GM18909 (cell line): Measurements from ENCODE around the gene GREM2.

Experiments used
- ATAC-seq: cut with Tn5 transposase; IDR thresholded peaks from one replicate; pipeline ENCODE4 v1.9.1; 2021; ENCODE audit warnings: mild to moderate bottlenecking; ENCODE audit not compliant: unreplicated experiment, poor library complexity

Gene GREM2

DNA sequence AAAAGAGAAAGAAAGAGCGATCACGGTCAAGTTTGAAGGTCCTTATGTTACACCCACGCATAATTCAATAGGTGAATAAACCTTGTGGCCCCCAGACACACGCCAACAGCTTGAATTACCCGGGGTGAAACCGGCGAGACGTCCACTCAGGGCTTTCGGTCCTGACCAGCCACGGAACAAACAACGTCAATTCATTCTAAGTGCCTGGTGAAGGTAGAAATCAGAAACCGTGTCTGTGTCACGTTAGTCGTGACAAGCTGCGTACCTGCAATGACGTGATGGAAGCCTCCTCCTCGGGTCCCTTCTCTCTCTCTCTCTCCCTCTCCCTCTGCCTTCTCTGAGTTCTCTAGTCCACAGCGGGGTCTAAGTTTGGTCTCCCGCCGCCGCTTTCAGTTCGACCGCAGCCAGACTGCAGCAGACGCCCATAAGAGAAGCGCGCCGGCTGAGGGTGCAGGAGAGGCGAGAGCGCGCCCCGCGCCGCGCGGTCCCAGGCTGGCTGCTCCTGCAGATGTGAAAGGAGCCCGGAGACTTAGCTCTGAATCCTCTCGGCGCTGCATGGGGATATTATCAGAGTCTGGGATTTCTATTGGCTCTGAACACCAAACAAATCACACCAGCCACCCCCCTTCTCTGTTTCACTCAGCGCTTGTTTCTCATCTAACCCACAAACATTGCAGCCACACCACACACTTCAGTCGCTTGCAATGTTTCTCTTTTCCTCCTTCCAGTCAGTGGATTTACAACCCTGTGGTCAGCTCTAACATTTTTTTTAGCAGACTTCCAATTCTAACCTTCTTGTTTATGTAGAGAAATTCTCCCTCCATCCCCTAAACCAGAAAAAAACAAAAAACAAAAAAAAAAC lies at the start of gene GREM2:
Gene GREM2 (minus strand): TSS at position 537 of the 862 bp plus-strand sequence. CDS start 118,680 bp downstream, outside the sequence.
- peak; percentile 83 for ATAC-seq

DNA sequence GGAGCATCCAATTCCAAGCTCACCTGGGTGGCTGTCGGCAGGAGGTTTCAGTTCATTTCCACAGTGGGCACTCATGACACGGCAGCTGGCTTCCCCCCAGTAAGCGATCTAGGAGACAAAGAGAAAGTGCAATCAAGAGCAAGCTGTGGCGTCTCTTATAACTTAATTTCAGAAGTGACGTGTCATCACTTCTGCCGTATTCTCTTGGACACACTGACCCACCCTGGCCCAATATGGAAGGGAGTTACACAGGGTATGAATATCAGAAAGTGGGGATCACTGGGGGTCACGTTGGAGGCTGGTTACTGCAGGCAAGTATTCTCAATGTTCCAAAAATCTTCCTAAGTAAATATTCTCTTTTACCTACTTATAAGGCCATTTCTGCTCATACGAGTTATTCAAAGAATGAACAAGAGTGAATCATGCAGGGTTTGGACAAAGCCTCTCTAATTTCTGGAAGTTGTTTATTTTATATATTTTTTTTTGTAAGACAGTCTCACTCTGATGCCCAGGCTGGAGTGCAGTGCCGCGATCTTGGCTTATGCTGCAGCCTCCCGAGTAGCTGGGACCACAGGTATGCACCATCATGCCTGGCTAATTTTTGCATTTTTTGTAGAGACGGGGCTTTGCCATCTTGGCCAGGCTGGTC lies 46.5 kb upstream of the GREM2 start:
- no peak for ATAC-seq

DNA sequence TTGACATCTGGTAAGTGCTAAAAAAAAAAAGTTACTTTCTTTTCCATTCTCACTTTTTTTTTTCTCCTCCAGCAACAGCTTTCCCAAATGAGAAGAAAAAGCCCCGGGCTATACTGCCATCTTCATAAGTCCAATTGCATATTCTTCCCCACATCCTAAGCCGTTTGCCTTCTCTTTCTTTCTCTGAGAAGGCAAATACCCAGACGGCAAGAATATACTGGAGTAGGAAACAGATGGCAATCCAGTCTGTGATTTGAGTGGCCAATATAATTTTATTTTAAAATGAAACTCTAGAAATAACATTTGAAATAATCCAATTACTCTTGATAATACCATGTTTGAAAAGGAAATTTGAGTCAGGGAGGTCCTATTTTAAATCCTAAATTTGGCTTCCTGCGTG lies 44.6 kb upstream of the GREM2 start:
- no peak for ATAC-seq

DNA sequence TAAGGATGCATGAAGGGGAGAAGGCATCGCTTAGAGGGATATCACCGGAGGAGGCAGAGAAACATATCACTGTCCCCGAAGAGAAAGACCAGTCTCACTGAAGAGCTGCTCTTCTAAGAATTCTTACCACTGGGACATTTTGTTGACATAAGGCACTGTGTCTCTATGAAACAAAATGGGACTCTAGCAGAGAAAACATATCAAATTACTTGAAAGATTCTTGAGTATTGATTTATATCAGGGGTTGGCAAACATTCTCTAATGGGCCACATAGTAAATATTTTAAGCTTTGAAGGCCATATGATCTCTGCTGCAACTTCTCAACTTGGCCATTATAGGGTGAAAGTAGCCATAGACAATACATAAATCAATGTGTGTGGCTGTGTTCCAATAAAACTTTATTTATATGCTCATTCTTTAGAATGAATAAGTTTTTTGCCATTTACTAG lies 41.0 kb upstream of the GREM2 start:
- no peak for ATAC-seq

DNA sequence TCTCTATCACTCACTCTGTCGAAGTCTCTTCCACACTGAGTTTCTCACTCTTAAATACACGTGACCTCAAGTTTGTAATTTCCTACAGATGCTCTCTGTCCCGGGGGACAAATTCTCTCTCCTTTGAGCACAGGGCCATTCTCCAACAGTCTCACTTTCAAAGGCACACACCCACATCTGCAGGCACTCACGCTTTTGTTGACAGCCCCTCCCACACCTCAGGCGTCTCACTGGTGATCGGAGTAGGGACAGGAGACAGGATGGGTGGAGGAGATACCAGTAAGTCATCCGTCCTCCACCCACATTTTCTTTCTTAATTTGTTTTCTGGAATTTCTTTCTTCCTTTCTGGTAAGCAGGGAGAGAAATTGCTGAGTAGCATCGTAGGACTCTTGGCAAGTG lies 40.6 kb upstream of the GREM2 start:
- no peak for ATAC-seq

DNA sequence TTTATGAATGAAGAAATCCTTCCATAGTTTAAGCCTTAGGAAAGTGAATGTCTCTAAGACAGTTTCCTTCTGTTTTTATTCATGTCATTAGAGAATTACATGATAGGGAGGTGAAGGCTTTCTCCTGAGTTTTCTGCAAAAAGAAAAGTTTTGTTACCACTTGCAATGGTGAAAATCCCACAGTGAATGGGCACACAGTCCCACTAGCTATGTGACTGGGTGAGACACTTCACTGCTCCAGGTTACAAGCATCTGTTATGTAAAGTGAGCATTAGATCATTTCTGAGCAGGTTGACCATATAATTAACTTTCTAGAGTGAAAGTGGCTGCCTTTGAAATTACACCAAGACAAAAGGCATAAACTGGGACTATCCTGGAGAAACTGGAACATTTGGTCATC lies 38.9 kb upstream of the GREM2 start:
- no peak for ATAC-seq

DNA sequence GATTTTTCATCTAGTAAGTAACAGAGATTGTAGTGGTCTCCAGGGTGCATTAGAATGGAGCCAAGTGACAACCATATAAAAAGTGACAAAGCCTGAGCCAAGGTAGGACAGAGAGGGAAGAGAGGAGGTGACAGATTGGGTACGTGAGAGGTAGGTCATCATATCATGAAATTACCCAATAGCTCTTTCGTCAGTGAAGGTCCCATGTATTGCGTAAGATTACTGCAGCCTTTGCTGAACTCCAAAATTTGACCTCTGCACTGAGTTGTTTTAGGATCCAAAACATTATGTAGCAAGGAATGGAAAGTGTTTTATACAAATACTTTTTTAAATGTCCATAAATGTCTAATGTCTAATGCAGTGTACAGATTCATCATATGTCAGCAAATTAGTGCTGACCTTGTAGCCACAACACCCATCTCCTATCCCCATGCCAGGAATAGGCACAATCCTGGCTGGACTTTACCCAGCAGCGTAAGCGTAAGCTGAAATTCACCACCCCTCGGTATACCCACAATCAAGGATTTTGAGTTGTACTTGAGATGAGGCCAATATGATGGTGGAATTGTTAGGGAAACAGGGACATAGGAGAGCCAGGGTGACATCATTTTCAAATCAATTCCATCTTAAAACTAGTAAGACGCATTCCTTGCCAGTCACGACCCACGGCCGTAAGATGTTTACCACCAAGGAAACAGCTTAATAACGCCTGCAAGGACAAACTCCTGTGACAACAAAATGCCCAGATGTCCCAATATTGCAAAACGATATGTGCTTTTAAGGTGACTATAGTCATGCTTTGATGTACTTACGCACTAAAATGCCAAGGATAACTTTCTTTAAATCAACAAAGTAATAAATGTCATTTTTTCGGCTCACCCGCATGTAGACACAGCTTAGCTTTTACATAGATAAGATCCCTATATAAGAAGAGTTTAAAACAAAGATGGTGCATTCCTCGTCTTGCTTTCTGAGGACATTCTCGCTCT lies 38.1 kb upstream of the GREM2 start:
- no peak for ATAC-seq

DNA sequence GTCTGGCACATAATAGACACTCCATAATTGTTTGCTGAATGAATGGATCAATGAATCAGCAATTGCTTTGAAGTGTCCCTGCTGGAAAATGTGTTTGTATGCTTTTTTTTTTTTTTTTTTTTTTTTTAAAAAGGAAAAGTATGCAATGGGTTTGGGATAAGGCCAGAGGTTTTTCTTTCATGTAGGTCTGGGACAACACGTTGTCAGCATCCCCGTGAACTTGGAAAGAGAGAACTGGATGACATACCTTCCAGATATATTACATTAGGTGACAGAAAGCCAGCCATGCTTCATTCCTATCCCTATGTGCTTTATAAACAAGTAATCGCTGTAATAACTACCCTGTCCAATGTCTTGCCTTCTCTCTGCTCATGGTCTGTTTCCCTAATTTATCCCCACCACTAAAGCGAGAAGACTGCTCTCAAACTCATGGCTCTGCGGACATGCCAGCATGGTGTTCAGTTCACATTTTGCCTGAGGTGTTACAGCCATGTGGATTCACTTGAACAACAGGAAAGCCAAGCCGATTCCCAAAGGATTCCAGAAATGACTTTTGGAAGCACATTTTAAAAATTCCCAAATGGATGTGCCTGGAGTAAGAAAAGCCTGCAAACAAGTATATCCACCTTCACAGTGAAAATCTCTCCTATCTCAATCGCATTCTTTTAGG lies 34.8 kb upstream of the GREM2 start:
- no peak for ATAC-seq

DNA sequence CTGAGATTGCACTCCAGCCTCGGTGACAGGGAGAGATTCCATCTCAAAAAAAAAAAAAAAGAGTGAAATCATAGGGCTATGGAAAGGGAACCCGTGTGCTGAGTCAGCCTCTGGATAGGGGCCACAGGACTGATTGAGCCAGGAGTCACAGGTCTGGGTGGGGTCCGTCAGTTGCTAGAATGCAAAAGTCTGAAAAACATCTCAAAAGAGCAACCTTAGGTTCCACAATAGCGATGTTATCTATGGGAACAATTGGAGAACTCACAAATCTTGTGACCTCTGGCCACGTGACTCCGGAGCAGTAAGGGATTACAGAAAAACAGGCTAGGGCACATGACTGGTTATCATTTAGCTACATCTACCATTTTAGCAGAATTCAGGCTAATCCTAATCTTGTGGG lies 32.8 kb upstream of the GREM2 start:
- no peak for ATAC-seq

DNA sequence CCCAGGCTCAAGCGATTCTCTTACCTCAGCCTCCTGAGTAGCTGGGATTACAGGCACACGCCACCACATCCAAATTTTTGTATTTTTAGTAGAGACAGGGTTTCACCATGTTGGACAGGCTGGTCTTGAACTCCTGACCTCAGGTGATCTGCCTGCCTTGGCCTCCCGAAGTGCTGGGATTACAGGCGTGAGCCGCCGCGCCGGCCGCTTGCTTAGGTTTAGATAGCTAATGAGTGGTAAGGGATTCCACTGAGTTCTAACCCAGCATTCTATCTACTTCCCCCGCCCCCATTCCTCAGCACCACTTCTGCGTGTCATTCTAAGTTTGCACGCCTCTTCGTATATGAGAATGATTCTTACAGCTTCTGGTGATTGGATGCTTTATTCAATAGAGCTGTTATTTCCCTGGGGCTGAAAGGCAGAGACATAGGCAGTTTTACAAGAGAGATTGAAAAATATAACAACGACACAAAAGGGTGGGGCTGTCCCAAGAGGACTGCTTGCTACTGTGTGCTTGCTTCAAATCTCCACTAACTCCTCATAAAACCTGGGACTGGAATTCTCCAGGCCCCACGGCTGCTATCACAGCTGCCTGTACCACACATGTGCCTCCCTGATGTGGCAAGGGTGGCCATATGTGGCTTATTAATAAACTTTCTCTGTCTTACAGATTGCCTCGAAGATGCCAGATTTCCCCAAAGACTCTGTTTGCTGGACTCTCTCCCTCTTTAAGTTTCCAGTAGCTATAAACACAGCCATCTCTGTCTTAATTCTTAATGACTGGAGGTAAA lies 23.7 kb upstream of the GREM2 start:
- ATAC-seq: no peak

DNA sequence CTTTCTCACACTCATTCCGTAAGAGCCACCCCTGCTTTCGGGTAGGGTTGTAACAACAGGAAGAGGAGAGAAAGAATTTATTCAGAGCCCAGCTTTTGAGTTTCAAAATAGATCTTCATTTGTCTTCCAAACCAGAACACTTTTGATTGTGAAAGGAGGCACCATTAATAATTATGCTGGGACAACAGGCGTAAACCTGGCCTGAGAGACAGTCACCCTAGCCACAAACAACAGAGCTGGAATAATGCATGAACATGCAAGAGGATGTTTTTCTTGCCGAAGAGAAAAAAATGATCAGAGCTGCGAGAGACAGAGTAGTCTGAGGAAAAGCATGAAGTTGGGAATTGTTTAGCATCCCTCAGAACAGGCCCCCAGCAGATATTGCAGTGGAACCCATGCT lies 18.5 kb upstream of the GREM2 start:
- ATAC-seq: no peak

DNA sequence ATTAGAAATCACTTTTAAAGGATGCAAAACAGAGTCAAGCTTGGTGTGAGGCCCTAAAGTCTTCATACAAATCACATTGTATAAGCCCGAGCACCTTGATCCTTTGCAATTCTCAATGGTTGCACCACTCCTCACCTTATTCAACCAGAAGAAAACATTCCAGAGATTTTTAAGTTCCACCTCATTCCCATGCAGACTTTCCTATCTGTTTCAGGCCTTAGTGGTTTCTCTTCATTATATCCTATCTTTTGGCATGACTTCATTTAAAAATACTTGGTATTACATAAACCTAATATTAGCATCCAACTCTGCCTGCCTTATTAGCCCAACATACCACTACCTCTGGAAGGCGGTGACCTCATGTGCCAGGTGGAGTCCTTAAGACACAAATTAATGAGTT lies 9.3 kb upstream of the GREM2 start:
- no peak for ATAC-seq

DNA sequence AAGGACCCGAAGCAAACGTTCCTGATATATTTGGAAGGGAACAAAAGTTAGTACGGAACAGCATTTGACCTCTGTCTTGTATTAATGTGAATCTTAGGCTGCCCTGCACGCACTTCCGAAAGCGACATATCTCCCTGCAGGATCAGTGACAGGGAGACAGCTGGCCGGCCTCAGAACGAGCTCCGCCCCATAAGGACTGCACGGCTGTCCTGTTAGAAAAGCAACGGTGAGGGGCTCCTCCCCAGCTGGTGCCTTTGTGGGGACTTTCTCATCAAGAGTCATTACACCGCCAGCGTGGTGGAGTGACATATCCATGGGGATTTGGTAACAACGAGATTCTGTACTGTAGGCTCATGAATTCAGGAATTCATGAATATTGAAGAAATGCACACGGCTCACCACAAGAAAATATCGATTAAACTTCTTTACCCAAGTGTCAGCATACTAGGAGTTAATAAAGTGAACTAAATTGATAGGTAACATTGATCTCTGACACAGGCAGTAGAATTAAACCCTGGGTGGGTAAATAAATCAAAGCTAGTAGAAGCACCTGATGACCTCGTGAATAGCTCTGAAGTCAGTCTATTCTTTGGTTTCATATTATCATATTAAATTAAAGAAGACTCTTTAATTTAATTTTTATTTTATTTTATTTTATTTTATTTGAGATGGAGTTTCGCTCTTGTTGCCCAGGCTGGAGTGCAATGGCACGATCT lies 8.1 kb upstream of the GREM2 start:
- no peak for ATAC-seq

DNA sequence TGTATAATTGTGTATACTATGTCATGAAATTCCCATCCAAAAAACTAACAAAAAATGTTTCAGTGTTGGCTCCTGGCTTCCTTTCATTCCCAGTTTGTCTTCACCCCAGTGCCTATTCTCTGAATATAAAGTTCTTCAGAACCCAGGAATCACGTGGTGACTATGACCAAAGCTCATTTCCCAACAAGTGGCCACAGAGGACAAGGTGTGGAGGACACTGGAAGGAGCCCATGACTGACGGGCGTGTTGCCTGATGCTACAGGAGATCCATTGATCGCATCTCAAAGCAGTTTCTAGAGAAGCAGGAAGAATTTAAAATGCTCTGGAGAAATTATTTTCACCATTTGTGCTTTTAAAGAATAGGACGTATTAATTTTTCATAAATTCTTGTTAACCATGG lies 7.4 kb upstream of the GREM2 start:
- no peak for ATAC-seq

DNA sequence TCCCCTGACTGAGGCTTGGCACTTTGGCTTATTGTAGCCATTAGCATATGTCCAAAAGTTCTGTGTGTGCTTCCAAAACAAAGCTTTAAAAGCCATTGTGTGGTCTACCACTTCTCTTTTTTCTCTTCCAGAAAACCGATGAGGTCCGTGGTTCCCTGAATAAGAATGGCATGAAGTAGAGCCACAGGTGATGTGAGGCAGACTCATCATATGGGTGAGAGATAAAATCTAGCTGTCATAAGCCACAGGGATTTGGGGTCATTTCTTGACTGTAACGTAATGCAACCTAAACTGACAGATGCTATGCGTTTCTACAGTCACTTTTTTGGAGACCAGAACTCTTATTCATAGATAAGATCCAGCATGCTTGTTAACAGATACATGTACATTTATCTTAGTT lies 7.0 kb upstream of the GREM2 start:
- ATAC-seq: no peak

DNA sequence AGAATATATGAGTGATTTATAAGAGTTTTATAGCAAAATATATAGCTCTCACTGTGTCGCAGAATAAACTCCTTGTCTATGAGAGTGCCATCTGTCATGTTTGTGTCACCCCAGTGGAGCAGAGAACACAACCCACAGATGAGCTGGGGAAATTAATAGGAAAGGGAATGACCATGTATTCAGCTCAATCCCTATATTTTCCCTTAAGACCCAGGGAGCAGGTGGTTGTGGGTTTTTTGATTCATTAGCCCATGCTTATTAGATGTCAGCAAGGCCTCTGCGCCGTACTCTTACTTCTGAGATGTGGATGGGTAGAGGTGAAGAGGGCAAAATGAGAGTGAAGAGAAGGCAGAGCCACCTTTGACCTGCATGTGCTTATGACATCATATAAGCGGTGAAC lies 4.1 kb upstream of the GREM2 start:
- no peak for ATAC-seq

DNA sequence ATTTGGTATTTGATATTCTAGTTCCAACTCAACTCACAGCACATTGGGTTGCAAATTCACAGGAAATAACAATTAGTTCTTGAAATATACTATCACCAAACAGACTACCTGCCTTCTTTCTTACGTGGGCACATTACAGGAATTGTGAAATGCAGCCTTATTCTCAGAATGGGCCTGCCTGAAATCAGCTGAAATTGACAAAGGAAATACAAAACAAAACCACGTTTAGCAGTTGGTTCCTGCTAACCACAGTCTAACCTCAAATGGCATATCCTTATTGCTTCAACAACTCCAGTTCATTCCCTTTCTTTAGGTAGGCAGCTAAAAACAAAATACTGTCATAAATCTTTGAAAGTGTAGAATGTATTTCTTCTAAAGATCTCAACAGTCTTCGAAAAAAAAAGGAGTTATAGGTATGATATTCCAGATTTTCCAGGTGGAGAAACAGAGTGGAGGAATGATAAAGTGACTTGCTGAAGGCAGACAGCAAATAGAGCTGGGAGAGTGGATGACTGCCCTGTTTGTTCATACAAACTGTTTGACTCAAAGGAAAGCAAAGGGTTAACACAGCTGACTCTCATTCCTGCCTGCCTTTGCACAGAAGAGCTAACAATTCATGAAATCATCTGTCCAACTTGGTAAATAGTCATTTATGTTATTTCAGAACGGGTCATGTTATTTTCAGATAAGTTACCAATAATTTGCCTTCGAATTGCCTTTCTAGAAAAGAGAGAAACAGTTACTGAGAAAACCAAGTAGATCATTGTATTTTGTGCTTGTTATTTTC lies 1.6 kb upstream of the GREM2 start:
- no peak for ATAC-seq

DNA sequence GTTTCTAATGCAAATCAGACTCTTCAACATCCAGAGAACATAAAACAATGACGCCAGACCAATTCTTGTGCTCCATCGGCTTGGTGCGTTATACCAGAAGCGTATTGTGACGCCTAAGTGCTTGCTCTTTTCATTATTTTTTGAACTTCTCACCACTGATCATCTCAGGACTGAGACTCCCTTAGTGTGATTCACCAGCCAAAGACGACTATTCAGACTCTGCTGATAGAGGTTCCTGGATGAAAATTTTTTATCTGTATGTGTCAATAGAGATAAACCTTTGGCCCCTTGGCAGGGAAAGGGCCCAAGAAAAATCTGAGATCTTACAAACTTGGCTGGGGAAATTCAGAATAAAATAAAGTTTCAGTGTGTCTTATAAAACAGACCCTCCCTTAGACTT lies 856 bp upstream of the GREM2 start:
- no peak for ATAC-seq
